HG03025 (cell line): ENCODE results near the gene SPAAR.
"Not testable (repeated sequence)": the region's sequence is repeated elsewhere in the genome, so short reads cannot be mapped to it uniquely, and the experiment has no call there.

Experiments
- ATAC-seq: cut with Tn5 transposase; IDR thresholded peaks from one replicate; pipeline ENCODE4 v1.9.1; 2021; ENCODE audit warnings: mild to moderate bottlenecking, moderate library complexity; ENCODE audit not compliant: unreplicated experiment, low FRiP score

The SPAAR gene

GRCh38 chr9:35919212-35920008, 10.1 kb downstream of the SPAAR start:
- no peak for ATAC-seq

GRCh38 chr9:35920051-35920620, 10.8 kb downstream of the SPAAR start:
- ATAC-seq: no peak

GRCh38 chr9:35923598-35923926, 14.3 kb downstream of the SPAAR start:
- no peak for ATAC-seq

GRCh38 chr9:35923927-35924763, 14.9 kb downstream of the SPAAR start:
- ATAC-seq: no peak

GRCh38 chr9:35928591-35929452, 19.5 kb downstream of the SPAAR start:
- no peak for ATAC-seq

- no peak for ATAC-seq
Observed at GRCh38 chr9:35929453-35929718, 20.1 kb downstream of the SPAAR start.

GRCh38 chr9:35930521-35930920, 21.2 kb downstream of the SPAAR start:
- ATAC-seq: no peak

GRCh38 chr9:35930989-35931388, 21.7 kb downstream of the SPAAR start:
- ATAC-seq: no peak

- ATAC-seq: no peak
Observed at GRCh38 chr9:35932735-35933134, 23.4 kb downstream of the SPAAR start.

GRCh38 chr9:35933550-35934067, 24.3 kb downstream of the SPAAR start:
- ATAC-seq: no peak

GRCh38 chr9:35934069-35934468, 24.8 kb downstream of the SPAAR start:
- ATAC-seq: not testable (repeated sequence)

GRCh38 chr9:35935261-35935660, 26.0 kb downstream of the SPAAR start:
- ATAC-seq: no peak

- ATAC-seq: no peak
Observed at GRCh38 chr9:35935755-35936509, 26.6 kb downstream of the SPAAR start.

- no peak for ATAC-seq
Observed at GRCh38 chr9:35937227-35937626, 27.9 kb downstream of the SPAAR start.

- no peak for ATAC-seq
Observed at GRCh38 chr9:35938474-35939356, 29.4 kb downstream of the SPAAR start.

- no peak for ATAC-seq
Observed at GRCh38 chr9:35939679-35940250, 30.5 kb downstream of the SPAAR start.

- ATAC-seq: no peak
Observed at GRCh38 chr9:35940458-35941407, 31.4 kb downstream of the SPAAR start.
